ENCODE measurements around the gene GNAL. TPM values are rescaled to one million over a fixed set of nuclear protein-coding genes. Genes with fewer than 3 reads are reported as not detected.

GNAL gene
- total RNA-seq, 1 donor from 2014 or later, result 26.8 TPM

GRCh38 chr18:11821643-11822237 lies 132.7 kb downstream of the GNAL start:
- no peak for DNase-seq (ENCODE audit: low spot score)
- Histone ChIP-seq H3F3A (ENCODE audit: low read depth) (no peaks in the 10 kb centered on the region), H2AFZ (replicated peaks) (no peak overlapping the region), H3K36me3 (no peaks in the 10 kb centered on the region), H3K4me2 (no peak overlapping the region), H3K27me3 (no peaks in the 10 kb centered on the region), H3K9ac (no peak overlapping the region), H3K4me1 (no peaks in the 10 kb centered on the region), H4K20me1 (ENCODE audit: low read depth) (no peaks in the 10 kb centered on the region), H3K4me3 (no peak overlapping the region), H3K27ac (no peak overlapping the region), H3K9me3 (ENCODE audit: low read depth) (no peaks in the 10 kb centered on the region), H3K79me2 (ENCODE audit: low read depth) (no peaks in the 10 kb centered on the region)
- Mint-ChIP-seq H3K36me3 (no peaks in the 10 kb centered on the region), H3K27me3 (ENCODE audit: insufficient read depth, low read depth) (peaks cover under 1% of the 10 kb centered on the region), H3K4me3 (no peak overlapping the region), H3K9me3 (peaks cover 4% of the 10 kb centered on the region), H3K4me1 (peaks cover 16% of the 10 kb centered on the region), H3K27ac (no peak overlapping the region)
- TF ChIP-seq CTCF (IDR thresholded peaks at IDR 0.05), result no peak
- no peak for TF ChIP-seq EZH2phosphoT487 (IDR thresholded peaks at IDR 0.05)
- TF ChIP-seq EZH2 (IDR thresholded peaks at IDR 0.05), result no peak

- Histone ChIP-seq H3K9ac (no peak overlapping the region), H3K4me1 (no peaks in the 10 kb centered on the region), H3K27me3 (no peaks in the 10 kb centered on the region), H3K4me2 (no peak overlapping the region), H3K79me2 (ENCODE audit: low read depth) (no peaks in the 10 kb centered on the region), H3K36me3 (no peaks in the 10 kb centered on the region), H3F3A (ENCODE audit: low read depth) (peaks cover 1% of the 10 kb centered on the region), H4K20me1 (ENCODE audit: low read depth) (no peaks in the 10 kb centered on the region), H2AFZ (replicated peaks) (no peak overlapping the region), H3K9me3 (ENCODE audit: low read depth) (no peaks in the 10 kb centered on the region), H3K27ac (peak overlapping the region; percentile 50), H3K4me3 (no peak overlapping the region)
- Mint-ChIP-seq H3K4me1 (peaks cover 16% of the 10 kb centered on the region), H3K27me3 (ENCODE audit: insufficient read depth, low read depth) (no peaks in the 10 kb centered on the region), H3K9me3 (no peaks in the 10 kb centered on the region), H3K4me3 (no peak overlapping the region), H3K36me3 (no peaks in the 10 kb centered on the region), H3K27ac (peak overlapping the region; percentile 70)
- DNase-seq (ENCODE audit: low spot score), result no peak
- TF ChIP-seq EZH2phosphoT487 (IDR thresholded peaks at IDR 0.05) (no peak), CTCF (IDR thresholded peaks at IDR 0.05) (no peak)
These were observed 134.5 kb downstream of the GNAL start for GRCh38 chr18:11823545-11823944.

- Mint-ChIP-seq H3K4me3 (no peak overlapping the region), H3K27ac (no peak overlapping the region), H3K9me3 (no peaks in the 10 kb centered on the region)
These were observed 137.8 kb downstream of the GNAL start for GRCh38 chr18:11826836-11827235.

More at GRCh38 chr18:11826836-11827235, 137.8 kb downstream of the GNAL start:
- Histone ChIP-seq H3K36me3 (no peaks in the 10 kb centered on the region), H3K79me2 (ENCODE audit: low read depth) (no peaks in the 10 kb centered on the region), H3K4me3 (no peak overlapping the region), H3K9me3 (ENCODE audit: low read depth) (no peaks in the 10 kb centered on the region), H4K20me1 (ENCODE audit: low read depth) (no peaks in the 10 kb centered on the region), H2AFZ (replicated peaks) (no peak overlapping the region), H3K9ac (no peak overlapping the region), H3K27me3 (no peaks in the 10 kb centered on the region), H3F3A (ENCODE audit: low read depth) (peaks cover 10% of the 10 kb centered on the region), H3K27ac (no peak overlapping the region), H3K4me2 (no peak overlapping the region), H3K4me1 (peaks cover 9% of the 10 kb centered on the region)
- H3K36me3 Mint-ChIP-seq, result no peaks in the 10 kb centered on the region
- peak; percentile 21 for TF ChIP-seq CTCF (IDR thresholded peaks at IDR 0.05)
- no peak for TF ChIP-seq EZH2 (IDR thresholded peaks at IDR 0.05)
- no peak for TF ChIP-seq EZH2phosphoT487 (IDR thresholded peaks at IDR 0.05)
- no peak for DNase-seq (ENCODE audit: low spot score)
- no peaks in the 10 kb centered on the region for H3K27me3 Mint-ChIP-seq (ENCODE audit: insufficient read depth, low read depth)
- H3K4me1 Mint-ChIP-seq, result peaks cover 27% of the 10 kb centered on the region

All from neural progenitor cell (in vitro differentiated cells).